Stimulated activated CD4-positive, alpha-beta T cell treated with anti-CD3 and anti-CD28 coated beads, Interleukin-4, amount 100 ng/mL, for 48 hours (primary cell): ENCODE results near the gene CPPED1.

Experiments
- DNase-seq, 2 donors: peaks; one replicate each; pipeline ENCODE4 v3.0.0-alpha.2; 2020; ENCODE audit warnings: low read depth in 2 of 2

CPPED1 gene

GRCh38 chr16:12649356-12649755, 154.3 kb downstream of the CPPED1 start:
- DNase-seq: no peak

- peak; percentile 2 for DNase-seq
Observed at GRCh38 chr16:12646490-12647274, 157.0 kb downstream of the CPPED1 start.

- DNase-seq: no peak
Observed at GRCh38 chr16:12646098-12646489, 157.6 kb downstream of the CPPED1 start.

- DNase-seq: no peak
Observed at GRCh38 chr16:12643034-12643455, 160.6 kb downstream of the CPPED1 start.

GRCh38 chr16:12639044-12639443, 164.6 kb downstream of the CPPED1 start:
- DNase-seq: no peak

- no peak for DNase-seq
Observed at GRCh38 chr16:12637002-12637401, 166.7 kb downstream of the CPPED1 start.

GRCh38 chr16:12629271-12629670, 174.4 kb downstream of the CPPED1 start:
- DNase-seq: no peak

- no peak for DNase-seq
Observed at GRCh38 chr16:12628536-12628935, 175.2 kb downstream of the CPPED1 start.

- DNase-seq: no peak
Observed at GRCh38 chr16:12627394-12627793, 176.3 kb downstream of the CPPED1 start.

GRCh38 chr16:12626411-12626810, 177.3 kb downstream of the CPPED1 start:
- DNase-seq: no peak

- no peak for DNase-seq
Observed at GRCh38 chr16:12625716-12626115, 178.0 kb downstream of the CPPED1 start.

GRCh38 chr16:12625068-12625467, 178.6 kb downstream of the CPPED1 start:
- DNase-seq: no peak

- no peak for DNase-seq
Observed at GRCh38 chr16:12620150-12620549, 183.5 kb downstream of the CPPED1 start.

GRCh38 chr16:12618515-12618914, 185.2 kb downstream of the CPPED1 start:
- DNase-seq: no peak

- DNase-seq: peak in 1 of 2 donors; percentile 56
Observed at GRCh38 chr16:12617401-12617819, 186.3 kb downstream of the CPPED1 start.

GRCh38 chr16:12614662-12615278, 188.9 kb downstream of the CPPED1 start:
- no peak for DNase-seq

- DNase-seq: no peak
Observed at GRCh38 chr16:12613992-12614661, 189.6 kb downstream of the CPPED1 start.

GRCh38 chr16:12613131-12613991, 190.3 kb downstream of the CPPED1 start:
- DNase-seq: peak; percentile 38 to 64

- peak in 1 of 2 donors; percentile 16 for DNase-seq
Observed at GRCh38 chr16:12612598-12613101, 191.0 kb downstream of the CPPED1 start.

GRCh38 chr16:12611916-12612597, 191.6 kb downstream of the CPPED1 start:
- DNase-seq: no peak

- DNase-seq: no peak
Observed at GRCh38 chr16:12611006-12611477, 192.6 kb downstream of the CPPED1 start.
